Lower leg skin (tissue), 4 donors: ENCODE results near the gene FASTKD2. TPM values are rescaled to one million over a fixed set of nuclear protein-coding genes. Genes with fewer than 3 reads are reported as not detected.

Source experiments
- DNase-seq, 2 donors: peaks; one replicate each; pipeline ENCODE4 v3.0.0-alpha.2; 2019; ENCODE audit warnings: low spot score in 2 of 2
- H3K4me3 ChIP-seq: fragments of 200-600 bp; sonication (generic); 2 replicates; pipeline ENCODE4 v1.5.1; 2017; ENCODE audit warnings: mild to moderate bottlenecking, low read depth; ENCODE audit not compliant: poor library complexity, severe bottlenecking
- CTCF ChIP-seq, 3 donors: fragments of 450-650 bp; IDR thresholded peaks; one replicate each; pipeline ENCODE4 v1.5.1; 2016; ENCODE audit warnings: antibody characterized with exemption in 3 of 3, mild to moderate bottlenecking in 3 of 3, moderate library complexity in 2 of 3
- POLR2A ChIP-seq, 2 donors: fragments of 450-650 bp; IDR thresholded peaks; one replicate each; pipeline ENCODE4 v1.6.1; 2016 to 2017; ENCODE audit warnings: antibody characterized with exemption in 2 of 2, mild to moderate bottlenecking in 1 of 2, moderate library complexity in 1 of 2
- WGBS, 2 donors: methylation state at CpG; one replicate each; pipeline ENCODE4 v1.1.5; 2018; 5-methylcytosine and 5-hydroxymethylcytosine counted together
- intact Hi-C: fragments of 100-400 bp; cut with DNase I; formaldehyde crosslinking; loops from one replicate; pipeline ENCODE4 v1.15.0; 2023; ENCODE audit warnings: low total_unique reads
- total RNA-seq, 4 donors: library from RNA; depleted of rRNA; stranded (reverse); fragments of >200 nt; gene quantifications; one replicate each; pipeline ENCODE4 v1.1.0, GENCODE V29; 2016

The FASTKD2 gene
- total RNA-seq, 4 donors from 2014 or later = 21.4 to 25.4 (median 23.8) TPM

GRCh38 chr2:206820807-206821206, 55.4 kb downstream of the FASTKD2 start:
- intact Hi-C loops = no loop called here
- TF ChIP-seq CTCF (IDR thresholded peaks at IDR 0.05) (no peak), POLR2A (IDR thresholded peaks at IDR 0.05) (no peak)
- 49 to 64% methylated on average over 2 of the region's 2 CpGs for WGBS, 2 donors
- H3K4me3 ChIP-seq = no peak overlapping the region
- DNase-seq = no peak

DNA sequence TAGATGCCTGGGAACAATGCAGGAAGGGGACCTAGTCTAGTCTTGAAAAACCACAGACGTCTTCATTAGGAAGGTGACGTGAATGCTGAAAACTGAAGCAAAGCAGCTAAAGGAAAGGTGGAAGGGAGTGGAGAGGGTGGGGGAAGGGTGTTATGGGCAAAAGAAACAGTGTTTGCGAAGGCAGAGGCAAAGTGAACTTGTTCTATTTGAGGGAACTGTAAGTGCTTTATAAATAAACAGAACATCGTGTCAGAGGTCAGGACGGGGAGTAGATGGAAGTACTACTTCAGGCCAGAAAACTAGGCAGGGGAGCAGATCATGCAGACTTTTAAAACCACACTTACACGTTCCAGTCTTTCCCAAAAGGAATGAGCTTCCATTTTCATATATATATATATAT, 57.8 kb downstream of the FASTKD2 start:
- intact Hi-C loops = no loop called here
- H3K4me3 ChIP-seq = no peak overlapping the region
- no peak for DNase-seq
- 79 to 81% methylated on average over 6 of the region's 6 CpGs for WGBS, 2 donors
- TF ChIP-seq CTCF (IDR thresholded peaks at IDR 0.05) (no peak), POLR2A (IDR thresholded peaks at IDR 0.05) (no peak)

DNA sequence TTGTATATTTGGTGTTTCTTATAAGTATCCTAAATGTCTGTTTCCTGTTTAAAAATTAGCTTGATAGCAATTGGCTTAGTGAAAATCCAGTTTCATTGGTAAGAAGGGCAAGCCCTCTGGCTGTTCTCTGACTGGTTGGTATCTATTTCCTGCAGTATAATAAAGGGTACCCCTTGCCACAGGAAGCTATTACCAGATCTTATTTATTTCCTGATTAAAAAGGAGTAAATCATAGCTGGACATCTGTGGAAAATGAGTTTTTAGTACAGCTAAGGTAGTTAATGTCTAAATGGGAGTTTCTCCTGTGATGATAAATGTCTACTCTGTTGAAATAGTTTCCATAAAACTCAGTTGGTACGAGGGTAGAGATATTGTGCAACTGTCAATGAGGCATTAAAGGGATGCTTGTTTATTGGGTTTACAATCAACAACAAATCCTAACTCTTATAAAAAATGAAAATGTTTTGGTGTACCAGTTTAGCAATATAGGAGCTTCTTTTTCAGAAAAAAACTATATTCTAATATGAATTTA, 58.7 kb downstream of the FASTKD2 start:
- no peak for DNase-seq
- 57 to 73% methylated on average over 1 of the region's 1 CpG for WGBS, 2 donors
- intact Hi-C loops = no loop called here
- no peak overlapping the region for H3K4me3 ChIP-seq
- TF ChIP-seq POLR2A (IDR thresholded peaks at IDR 0.05) = no peak
- no peak for TF ChIP-seq CTCF (IDR thresholded peaks at IDR 0.05)

GRCh38 chr2:206824993-206825392, 59.6 kb downstream of the FASTKD2 start:
- intact Hi-C loops = no loop called here
- H3K4me3 ChIP-seq = no peak overlapping the region
- WGBS, 2 donors = 94 to 97% methylated on average over 5 of the region's 5 CpGs
- TF ChIP-seq POLR2A (IDR thresholded peaks at IDR 0.05) = no peak
- TF ChIP-seq CTCF (IDR thresholded peaks at IDR 0.05) = no peak
- DNase-seq = no peak

DNA sequence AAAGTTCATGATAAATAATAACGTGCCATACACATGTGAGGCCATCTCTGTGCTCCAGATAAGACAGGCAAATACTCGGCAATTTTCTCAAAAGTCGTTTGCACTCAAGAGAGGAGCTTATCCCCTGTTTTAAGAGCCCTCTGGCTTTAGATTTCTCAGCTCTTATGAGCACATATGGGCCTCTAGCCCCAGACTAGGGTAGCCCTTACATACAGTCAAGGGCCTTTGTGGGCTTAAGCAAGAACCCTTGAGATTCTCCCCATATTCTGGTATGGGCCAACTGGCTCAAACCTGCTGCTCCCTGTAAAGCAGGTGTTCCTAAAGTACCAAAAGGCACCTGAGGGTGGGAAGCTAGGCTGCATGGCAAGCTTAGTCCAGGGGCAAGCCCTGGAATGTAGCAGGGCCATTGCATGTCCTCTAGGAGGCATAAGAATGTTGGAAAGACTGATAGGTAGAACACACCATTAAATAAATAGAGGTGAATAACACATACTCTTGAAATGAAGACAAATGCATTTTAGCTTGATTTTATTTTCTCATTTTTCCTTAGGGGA, 66.1 kb downstream of the FASTKD2 start:
- DNase-seq = no peak
- intact Hi-C loops = no loop called here
- WGBS, 2 donors = 70 to 79% methylated on average over 3 of the region's 3 CpGs
- H3K4me3 ChIP-seq = no peak overlapping the region
- TF ChIP-seq CTCF (IDR thresholded peaks at IDR 0.05) (no peak), POLR2A (IDR thresholded peaks at IDR 0.05) (no peak)

DNA sequence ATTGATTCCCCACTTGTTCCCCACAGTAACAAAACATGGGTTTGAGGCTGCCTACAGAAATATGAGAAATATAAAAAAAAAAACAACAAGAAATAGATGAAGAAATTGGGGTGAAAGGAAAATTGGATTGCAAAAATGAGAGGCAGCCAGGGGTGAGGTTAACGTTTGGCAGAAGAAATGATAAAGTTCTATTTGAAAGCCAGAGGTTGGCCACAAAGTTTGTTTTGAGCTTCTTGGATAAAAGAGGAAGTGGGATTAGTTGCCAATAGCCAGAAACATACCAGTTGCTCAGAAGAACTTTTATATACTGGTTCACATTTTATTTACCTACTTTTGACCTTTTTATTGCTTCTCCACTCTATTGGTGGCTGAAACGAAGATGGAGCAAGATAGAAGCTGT, 67.5 kb downstream of the FASTKD2 start:
- no peak for DNase-seq
- no peak overlapping the region for H3K4me3 ChIP-seq
- WGBS, 2 donors = 48 to 56% methylated on average over 2 of the region's 2 CpGs
- no peak for TF ChIP-seq POLR2A (IDR thresholded peaks at IDR 0.05)
- no peak for TF ChIP-seq CTCF (IDR thresholded peaks at IDR 0.05)
- intact Hi-C loops = no loop called here
